Epithelial cell of proximal tubule (primary cell): ENCODE results near the gene FAM228B. TPM values are rescaled to one million over a fixed set of nuclear protein-coding genes. Genes with fewer than 3 reads are reported as not detected.

Experiments used
- DNase-seq: peaks from one replicate; pipeline ENCODE4 v3.0.0-alpha.2; 2011; ENCODE audit warnings: low read depth
- H3K4me3 ChIP-seq: 2 replicates; pipeline ENCODE4 v1.5.1; 2011; ENCODE audit warnings: low read depth, mild to moderate bottlenecking, low read length
- CTCF ChIP-seq: conservative IDR thresholded peaks from 2 replicates; pipeline ENCODE4 v1.5.1; 2012; ENCODE audit warnings: low read depth, mild to moderate bottlenecking, low read length
- total RNA-seq: library from RNA; depleted of rRNA; stranded (reverse); fragments of >200 nt; gene quantifications from 2 replicates; pipeline ENCODE4 v1.2.3, GENCODE V29; 2015

The FAM228B gene
- total RNA-seq, 1 donor from 2014 or later, result 4.8 TPM

GRCh38 chr2:24077879-24078278 lies 45.4 kb upstream of the FAM228B start:
- no peak for DNase-seq
- peak overlapping the region; percentile 90 for H3K4me3 ChIP-seq
- TF ChIP-seq CTCF, result no peak

GRCh38 chr2:24080701-24081100 lies 42.6 kb upstream of the FAM228B start:
- DNase-seq, result no peak
- TF ChIP-seq CTCF, result no peak
- H3K4me3 ChIP-seq, result no peak overlapping the region

GRCh38 chr2:24082787-24083566 lies 40.3 kb upstream of the FAM228B start:
- H3K4me3 ChIP-seq, result peak overlapping the region; percentile 71
- TF ChIP-seq CTCF, result no peak
- no peak for DNase-seq

- TF ChIP-seq CTCF, result no peak
- H3K4me3 ChIP-seq, result peak overlapping the region; percentile 71
- peak; percentile 41 for DNase-seq
Observed at GRCh38 chr2:24083567-24084385, 39.5 kb upstream of the FAM228B start.

GRCh38 chr2:24084386-24085199 lies 38.7 kb upstream of the FAM228B start, which contains the start of gene TP53I3:
Gene TP53I3, minus strand, starts transcription at chr2:24084834. Its CDS starts 508 bp downstream, at chr2:24084326.
- DNase-seq, result peak; percentile 23
- peak within 1 kb of the TSS; percentile 71 for H3K4me3 ChIP-seq
- peak; percentile 76 for TF ChIP-seq CTCF

- TF ChIP-seq CTCF, result no peak
- H3K4me3 ChIP-seq, result peak overlapping the region; percentile 71
- no peak for DNase-seq
Observed at GRCh38 chr2:24085200-24085489, 38.1 kb upstream of the FAM228B start.
